ENCODE measurements around the gene KDM5A. TPM values are rescaled to one million over a fixed set of nuclear protein-coding genes. Genes with fewer than 3 reads are reported as not detected.

KDM5A gene
- total and polyA plus RNA-seq, 2 donors (not counting 3 experiments of a cell fraction or from before 2014, with no cell fraction given) = 12.6 to 61.0 TPM

GRCh38 chr12:262113-262512 lies 127.0 kb downstream of the KDM5A start:
- H3K9me3 ChIP-seq (replicated peaks; ENCODE audit: control insufficient read depth, insufficient read depth, low read length) = no peaks in the 10 kb centered on the region
- dilution Hi-C loops (cut with MboI; ENCODE audit: extremely low pct_ligation_motif_present, low sequenced_read_pairs) (no loop called here), intact Hi-C loops (cut with micrococcal nuclease) (no loop called here)
- ChIA-PET POLR2A (no interaction called here), CTCF (no interaction called here)
- H2AFZ ChIP-seq (ENCODE audit: low read depth, low read length) = no peak overlapping the region
- no peaks in the 10 kb centered on the region for H3K9me1 ChIP-seq (replicated peaks; ENCODE audit: control insufficient read depth, extremely low read depth, insufficient read depth, low read length)
- no peak overlapping the region for H3K27ac ChIP-seq (ENCODE audit: insufficient read depth, low read depth, low read length)
- H3K9ac ChIP-seq (replicated peaks; ENCODE audit: extremely low read depth, insufficient read depth, low read length) = no peak overlapping the region
- no peak overlapping the region for H3K4me3 ChIP-seq (replicated peaks in 1 of 3; ENCODE audit: insufficient read depth in 1 of 3, low read depth in 1 of 3, low read length in 3 of 3)
- no peaks in the 10 kb centered on the region for H4K20me1 ChIP-seq (replicated peaks; ENCODE audit: control insufficient read depth, extremely low read depth, insufficient read depth, low read length)
- BruUV-seq (replicated peaks) = no TSS peak
- TF ChIP-seq JUN (IDR thresholded peaks at IDR 0.05; ENCODE audit: borderline replicate concordance, insufficient read depth, insufficient read length, low read depth) (no peak), POLR2AphosphoS5 (IDR thresholded peaks at IDR 0.05; ENCODE audit: insufficient read depth, low read depth, low read length) (no peak), FOS (IDR thresholded peaks at IDR 0.05; ENCODE audit: borderline replicate concordance, insufficient read depth, low read length) (no peak), MYC (IDR thresholded peaks at IDR 0.05; ENCODE audit: low read depth, low read length) (no peak), CTCF (IDR thresholded peaks at IDR 0.05; ENCODE audit: extremely low read depth in 1 of 2, insufficient read depth in 1 of 2, low read depth in 1 of 2, low read length in 2 of 2) (no peak), MAX (IDR thresholded peaks at IDR 0.05; ENCODE audit: insufficient read depth, insufficient read length) (no peak), POLR2A (IDR thresholded peaks at IDR 0.05; ENCODE audit: low read depth, low read length) (no peak), EZH2 (IDR thresholded peaks at IDR 0.05; ENCODE audit: borderline replicate concordance, low read depth, low read length, severe bottlenecking) (no peak), GATA2 (IDR thresholded peaks at IDR 0.05; ENCODE audit: insufficient read depth, insufficient read length, low read depth, low read length) (no peak)
- no peaks in the 10 kb centered on the region for H3K79me2 ChIP-seq (ENCODE audit: control insufficient read depth, insufficient read depth, low read length)
- no peak overlapping the region for H3K4me2 ChIP-seq (ENCODE audit: insufficient read depth, low read length)
- DNase-seq (ENCODE audit: low read depth, low spot score) (no peak), FAIRE-seq (no peak)
- H3K4me1 ChIP-seq (ENCODE audit: control insufficient read depth, extremely low read depth, insufficient read depth, low read length) = no peaks in the 10 kb centered on the region
- H3K27me3 ChIP-seq (ENCODE audit: control insufficient read depth in 2 of 2, insufficient read depth in 2 of 2, low read length in 2 of 2) = peaks cover 4 to 13% of the 10 kb centered on the region in 2 experiments
- H3K36me3 ChIP-seq (ENCODE audit: control insufficient read depth in 2 of 2, extremely low read depth in 1 of 2, insufficient read depth in 2 of 2, low read length in 2 of 2) = no peaks in the 10 kb centered on the region

Measured in endothelial cell of umbilical vein (primary cell).